HG03469 (cell line): ENCODE measurements around the gene NRCAM.
"Not testable (repeated sequence)": the region's sequence is repeated elsewhere in the genome, so short reads cannot be mapped to it uniquely, and the experiment has no call there.

ENCODE experiments used
- ATAC-seq: cut with Tn5 transposase; IDR thresholded peaks from one replicate; pipeline ENCODE4 v1.9.1; 2021; ENCODE audit warnings: mild to moderate bottlenecking, moderate library complexity, moderate number of reproducible peaks; ENCODE audit not compliant: unreplicated experiment

The NRCAM gene

GRCh38 chr7:108455998-108456677, at the start of gene NRCAM:
TSS of gene NRCAM (minus strand) at chr7:108456436. CDS start at chr7:108240064, 216,372 bp downstream.
- no peak for ATAC-seq

GRCh38 chr7:108504576-108504975, 48.3 kb upstream of the NRCAM start:
- not testable (repeated sequence) for ATAC-seq

GRCh38 chr7:108503112-108504026, 47.1 kb upstream of the NRCAM start:
- ATAC-seq: peak; percentile 95

GRCh38 chr7:108499566-108499965, 43.3 kb upstream of the NRCAM start:
- ATAC-seq: no peak

- no peak for ATAC-seq
Measured at GRCh38 chr7:108498481-108498880, 42.2 kb upstream of the NRCAM start.

GRCh38 chr7:108497082-108497725, 41.0 kb upstream of the NRCAM start:
- ATAC-seq: no peak

GRCh38 chr7:108492742-108493141, 36.5 kb upstream of the NRCAM start:
- ATAC-seq: no peak

GRCh38 chr7:108488768-108489538, 32.7 kb upstream of the NRCAM start:
- no peak for ATAC-seq

- no peak for ATAC-seq
Measured at GRCh38 chr7:108487646-108488045, 31.4 kb upstream of the NRCAM start.

GRCh38 chr7:108486291-108486966, 30.2 kb upstream of the NRCAM start:
- ATAC-seq: no peak

- no peak for ATAC-seq
Measured at GRCh38 chr7:108484137-108484536, 27.9 kb upstream of the NRCAM start.

- no peak for ATAC-seq
Measured at GRCh38 chr7:108480311-108480710, 24.1 kb upstream of the NRCAM start.

GRCh38 chr7:108479751-108480150, 23.5 kb upstream of the NRCAM start:
- no peak for ATAC-seq

- ATAC-seq: no peak
Measured at GRCh38 chr7:108479118-108479517, 22.9 kb upstream of the NRCAM start.

GRCh38 chr7:108468246-108468645, 12.0 kb upstream of the NRCAM start:
- ATAC-seq: no peak

GRCh38 chr7:108467391-108467790, 11.2 kb upstream of the NRCAM start:
- ATAC-seq: no peak

GRCh38 chr7:108466322-108466721, 10.1 kb upstream of the NRCAM start:
- ATAC-seq: not testable (repeated sequence)

GRCh38 chr7:108464743-108465142, 8.5 kb upstream of the NRCAM start:
- no peak for ATAC-seq

- ATAC-seq: no peak
Measured at GRCh38 chr7:108463613-108464012, 7.4 kb upstream of the NRCAM start.

GRCh38 chr7:108461840-108462239, 5.6 kb upstream of the NRCAM start:
- no peak for ATAC-seq
